ENCODE data around the gene RTCA.
"Not testable (repeated sequence)": the region's sequence is repeated elsewhere in the genome, so short reads cannot be mapped to it uniquely, and the experiment has no call there.

Gene RTCA

DNA sequence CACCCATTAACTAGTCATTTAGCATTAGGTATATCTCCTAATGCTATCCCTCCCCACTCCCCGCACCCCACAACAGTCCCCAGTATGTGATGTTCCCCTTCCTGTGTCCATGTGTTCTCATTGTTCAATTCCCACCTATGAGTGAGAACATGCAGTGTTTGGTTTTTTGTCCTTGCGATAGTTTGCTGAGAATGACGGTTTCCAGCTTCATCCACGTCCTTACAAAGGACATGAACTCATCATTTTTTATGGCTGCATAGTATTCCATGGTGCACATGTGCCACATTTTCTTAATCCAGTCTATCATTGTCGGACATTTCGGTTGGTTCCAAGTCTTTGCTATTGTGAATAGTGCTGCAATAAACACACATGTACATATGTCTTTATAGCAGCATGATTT is 7.6 kb upstream of the RTCA start:
- not testable (repeated sequence) for DNase-seq (ENCODE audit: low read depth in 2 of 3, low spot score in 1 of 3)

DNA sequence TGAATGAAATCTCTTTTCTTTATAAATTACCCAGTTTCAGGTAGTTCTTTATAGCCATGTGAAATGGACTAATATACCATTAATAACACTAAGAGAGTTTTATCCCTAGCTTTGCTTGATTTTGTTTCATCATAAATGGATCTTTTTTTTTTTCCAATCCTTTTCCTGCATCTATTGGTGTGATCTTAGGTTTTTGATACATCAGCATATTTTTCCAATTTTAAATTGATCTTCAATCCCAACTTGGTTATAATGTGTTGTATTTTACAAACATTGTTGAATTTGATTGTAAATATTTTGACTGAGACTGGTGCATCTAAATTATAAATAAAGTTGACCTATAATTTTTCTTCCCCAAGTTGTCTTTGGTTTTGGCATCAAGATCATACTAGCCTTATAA is 4.3 kb upstream of the RTCA start:
- no peak for DNase-seq (ENCODE audit: low read depth in 2 of 3, low spot score in 1 of 3)

DNA sequence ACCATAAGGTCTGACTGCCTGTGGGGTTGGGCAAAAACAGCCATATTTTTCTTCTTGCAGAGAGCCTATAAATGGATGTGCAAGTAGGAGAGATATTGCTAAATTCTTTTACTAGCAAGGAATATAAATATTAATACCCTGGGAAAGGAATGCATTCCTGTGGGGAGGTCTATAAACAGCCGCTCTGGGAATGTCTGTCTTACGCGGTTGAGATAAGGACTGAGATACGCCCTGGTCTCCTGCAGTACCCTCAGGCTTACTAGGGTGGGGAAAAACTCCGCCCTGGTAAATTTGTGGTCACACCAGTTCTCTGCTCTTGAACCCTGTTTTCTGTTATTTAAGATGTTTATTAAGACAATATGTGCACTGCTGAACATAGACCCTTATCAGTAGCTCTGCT is 1.9 kb upstream of the RTCA start:
- not testable (repeated sequence) for DNase-seq (ENCODE audit: low read depth in 2 of 3, low spot score in 1 of 3)

DNA sequence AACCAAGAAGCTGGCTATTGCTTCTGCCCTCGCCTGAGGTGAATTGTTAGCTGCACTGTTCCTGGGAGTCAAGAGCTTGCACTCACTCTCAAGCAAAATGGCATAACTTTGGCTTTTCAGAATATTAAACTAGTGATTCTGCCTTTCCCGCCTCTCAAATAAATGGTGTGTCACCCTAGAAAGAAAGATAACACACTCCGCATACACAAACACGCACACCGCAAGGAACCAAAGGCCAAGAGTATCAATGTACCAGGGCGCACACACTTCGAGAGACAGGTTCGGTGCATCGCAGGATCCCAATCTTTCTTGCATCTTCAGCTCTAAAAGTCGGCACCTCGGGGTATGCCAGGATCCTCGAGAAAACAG is 470 bp upstream of the RTCA start:
- no peak for DNase-seq (ENCODE audit: low read depth in 2 of 3, low spot score in 1 of 3)

DNA sequence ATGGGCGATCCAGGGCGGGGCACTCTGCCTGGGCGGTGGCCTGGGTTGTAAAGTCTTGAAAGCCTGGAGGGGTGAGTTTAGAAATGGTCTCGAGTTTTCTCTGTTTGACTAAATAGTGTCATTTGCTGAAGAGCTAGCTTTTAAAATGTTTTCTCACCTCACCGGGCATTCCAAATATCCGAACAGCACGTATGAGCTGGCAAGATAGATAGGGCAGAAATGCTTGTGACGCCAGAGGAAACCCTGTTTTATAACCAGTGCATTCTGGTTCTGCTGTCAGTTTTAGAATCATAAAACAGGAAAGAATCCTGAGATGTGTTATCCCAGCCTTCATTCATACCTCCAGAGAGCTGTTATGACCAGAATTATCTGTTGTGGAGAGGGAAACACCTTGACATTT is 725 bp downstream of the RTCA start:
- DNase-seq (ENCODE audit: low read depth in 2 of 3, low spot score in 1 of 3) = no peak

DNA sequence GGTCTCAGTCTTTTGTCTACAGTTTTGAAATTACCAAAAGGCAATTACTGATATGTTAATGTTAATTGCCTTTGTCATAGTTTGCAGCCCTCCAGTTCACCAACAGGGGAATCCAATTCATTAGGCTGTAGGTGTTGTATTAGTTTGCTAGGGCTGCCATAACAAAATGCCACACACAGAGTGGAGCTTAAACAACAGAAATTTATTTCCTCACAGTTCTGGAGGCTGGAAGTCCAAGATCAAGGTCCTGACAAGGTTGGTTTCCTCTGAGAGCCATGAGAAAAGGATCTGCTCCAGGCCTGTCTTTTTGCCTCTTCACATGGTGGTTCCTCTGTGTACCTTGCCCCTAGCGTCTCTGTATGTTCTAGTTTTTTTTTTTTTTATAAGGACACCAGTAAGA is 1.3 kb downstream of the RTCA start:
- DNase-seq (ENCODE audit: low read depth in 2 of 3, low spot score in 1 of 3) = no peak

DNA sequence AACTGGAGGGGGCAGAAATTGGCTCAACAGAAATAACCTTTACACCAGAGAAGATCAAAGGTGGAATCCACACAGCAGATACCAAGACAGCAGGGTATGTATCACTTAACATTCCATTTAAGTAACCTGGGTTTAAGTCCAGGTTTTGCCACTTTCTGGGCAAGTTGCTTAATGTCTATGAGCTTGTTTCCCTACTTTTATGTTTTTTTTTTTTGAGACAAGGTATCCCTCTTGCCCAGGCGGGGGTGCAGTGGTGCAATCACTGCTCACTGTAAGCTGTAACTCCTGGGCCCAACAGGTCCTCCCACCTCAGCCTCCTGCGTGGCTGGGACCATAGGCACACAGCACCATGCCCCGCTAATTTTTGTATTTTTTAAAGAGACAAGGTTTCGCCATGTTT is 2.2 kb downstream of the RTCA start:
- no peak for DNase-seq (ENCODE audit: low read depth in 2 of 3, low spot score in 1 of 3)

DNA sequence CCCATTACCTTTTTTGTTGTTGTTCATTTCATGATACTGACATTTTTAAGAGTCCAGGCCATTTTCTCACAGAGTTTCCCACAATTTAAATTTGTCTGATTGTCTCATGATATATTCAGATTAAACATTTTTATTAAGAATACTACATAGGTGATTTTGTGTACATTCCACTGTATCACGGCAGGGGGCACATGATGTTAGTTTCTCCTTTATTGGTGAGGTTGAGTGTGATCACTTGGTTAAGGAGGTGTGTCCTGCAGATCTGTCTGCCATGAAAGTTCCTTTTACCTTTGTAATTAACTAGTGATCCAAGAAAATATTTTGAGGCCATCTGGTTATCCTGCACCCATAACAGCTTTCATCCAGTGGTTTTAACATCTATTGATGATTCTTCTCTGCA is 11.8 kb downstream of the RTCA start:
- no peak for DNase-seq (ENCODE audit: low read depth in 2 of 3, low spot score in 1 of 3)

DNA sequence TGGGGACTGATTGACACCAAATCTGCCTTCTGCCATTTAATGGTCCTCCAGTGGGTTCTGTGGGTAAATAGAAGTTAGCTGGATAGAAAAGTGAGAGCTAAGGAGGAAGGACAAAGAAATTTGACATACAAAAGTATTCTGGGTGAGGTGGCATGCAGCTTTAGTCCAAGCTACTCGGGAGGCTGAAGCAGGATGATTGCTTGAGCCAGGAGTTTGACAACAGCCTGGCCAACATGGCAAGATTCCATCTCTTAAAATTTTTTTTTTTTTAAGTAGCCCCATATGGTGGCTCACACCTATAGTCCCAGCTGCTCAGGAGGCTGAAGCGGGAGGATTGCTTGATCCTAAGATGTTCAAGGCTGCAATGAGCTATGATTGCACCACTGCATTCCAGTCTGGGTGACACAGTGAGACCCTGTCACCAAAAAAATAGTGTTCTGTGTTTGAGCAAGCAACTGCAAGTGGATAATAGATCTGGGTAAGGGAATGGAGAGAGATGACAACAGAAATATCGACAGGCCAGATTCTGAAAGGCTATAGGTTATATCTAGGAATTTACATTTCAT is 13.4 kb downstream of the RTCA start:
- DNase-seq (ENCODE audit: low read depth in 2 of 3, low spot score in 1 of 3) = no peak

DNA sequence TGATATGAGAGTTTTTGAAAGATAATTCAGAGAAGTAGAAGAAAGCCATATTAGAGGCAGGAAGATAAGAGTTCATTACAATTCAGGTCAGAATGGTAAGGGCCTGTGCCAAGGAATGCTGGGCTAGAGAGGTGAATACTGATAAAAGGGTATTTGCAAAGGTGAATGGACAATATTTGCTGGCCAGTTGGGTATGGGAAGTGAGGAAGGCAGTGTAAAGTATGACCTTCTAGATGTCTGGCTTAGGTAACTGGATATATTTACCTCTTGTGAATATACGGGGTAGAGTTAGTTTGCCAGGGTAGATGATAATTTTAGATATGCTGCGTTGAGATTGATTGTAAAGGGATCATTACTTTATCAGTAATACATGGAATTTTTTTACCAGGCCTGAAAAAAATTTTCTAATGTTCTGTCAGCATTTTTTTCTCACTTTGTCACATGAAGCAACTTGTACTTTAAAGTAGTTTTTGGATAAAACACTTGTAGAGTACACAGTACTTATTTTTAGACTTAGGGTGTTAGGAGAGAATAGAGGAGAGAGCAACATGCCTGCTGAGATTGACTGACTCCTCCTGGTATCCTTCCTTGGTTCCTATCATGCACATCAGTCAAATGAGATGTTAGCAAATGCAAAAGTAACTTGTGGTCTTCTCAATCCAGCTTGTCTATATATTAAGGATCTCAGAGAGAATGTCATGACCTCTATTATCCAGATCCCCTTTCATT is 14.1 kb downstream of the RTCA start:
- DNase-seq (ENCODE audit: low read depth in 2 of 3, low spot score in 1 of 3) = no peak

DNA sequence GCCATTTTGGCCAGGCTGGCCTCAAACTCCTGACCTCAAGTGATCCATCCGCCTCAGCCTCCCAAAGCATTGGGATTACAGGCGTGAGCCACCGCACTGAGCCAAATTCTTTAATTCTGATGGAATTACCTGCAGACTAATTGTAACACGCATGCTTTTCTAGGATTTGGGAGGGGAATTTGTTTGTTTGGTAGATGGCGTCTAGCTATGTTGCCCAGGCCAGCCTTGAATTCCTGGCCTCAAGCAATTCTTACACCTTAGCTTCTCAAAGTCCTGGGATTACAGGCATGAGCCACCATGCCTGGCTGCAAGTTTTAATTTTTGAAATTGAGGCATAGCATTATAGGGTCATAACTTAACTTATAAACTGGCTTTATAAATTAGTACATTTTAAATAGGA is 18.6 kb downstream of the RTCA start:
- DNase-seq (ENCODE audit: low read depth in 2 of 3, low spot score in 1 of 3) = no peak

DNA sequence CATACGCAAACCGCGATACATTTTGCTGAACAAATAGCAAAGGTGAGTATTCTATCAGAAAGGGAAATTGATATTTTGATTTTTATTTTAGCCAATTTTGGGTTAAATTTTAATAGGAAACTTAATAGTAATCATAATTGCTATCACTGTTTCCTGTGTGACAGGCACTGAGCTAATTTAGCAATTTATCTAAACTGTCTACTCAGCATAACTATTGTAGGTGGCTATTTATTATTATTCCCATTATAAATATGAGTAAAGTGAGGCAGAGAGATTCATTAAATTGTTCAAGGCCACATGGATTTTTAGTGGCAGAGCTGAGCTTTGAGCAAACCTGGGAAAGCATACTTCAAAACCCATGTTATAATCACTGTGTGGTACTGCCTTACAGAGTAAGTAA is 21.1 kb downstream of the RTCA start:
- no peak for DNase-seq (ENCODE audit: low read depth in 2 of 3, low spot score in 1 of 3)

DNA sequence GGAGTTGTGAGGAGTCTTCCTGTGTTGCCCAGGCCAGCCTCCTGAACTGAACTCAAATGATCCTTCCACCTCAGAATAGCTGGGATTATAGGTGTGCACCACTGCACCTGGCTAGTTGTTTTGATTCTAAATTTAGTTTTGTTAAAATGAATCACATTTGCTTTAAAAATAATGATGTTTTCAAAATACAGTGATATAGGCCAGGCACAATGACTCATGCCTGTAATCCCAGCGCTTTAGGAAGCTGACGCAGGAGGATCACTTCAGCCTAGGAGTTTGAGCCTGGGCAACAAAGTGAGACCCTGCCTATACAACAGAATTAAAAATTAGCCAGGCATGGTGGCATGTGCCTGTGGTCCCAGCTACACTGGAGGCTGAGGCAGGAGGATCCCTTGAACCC is 24.3 kb downstream of the RTCA start:
- no peak for DNase-seq (ENCODE audit: low read depth in 2 of 3, low spot score in 1 of 3)

DNA sequence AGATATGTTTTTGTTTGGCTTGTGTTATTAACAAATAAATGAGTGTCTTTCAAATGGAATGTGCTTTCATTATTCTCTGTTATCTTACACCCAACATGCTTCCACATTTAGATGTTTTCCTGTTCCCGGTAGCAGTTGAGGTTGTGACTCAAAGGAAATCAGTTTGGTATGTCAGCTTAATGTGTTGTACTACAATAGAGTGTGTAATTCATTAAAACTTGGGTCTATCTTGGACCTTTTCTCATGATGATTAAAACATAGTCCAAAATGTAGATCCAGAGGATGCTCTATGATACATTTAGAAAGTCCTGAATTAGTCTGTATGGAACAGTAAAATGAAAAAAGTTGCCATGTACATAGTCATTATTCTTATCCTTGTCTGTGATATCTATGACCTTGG is 26.7 kb downstream of the RTCA start:
- DNase-seq (ENCODE audit: low read depth in 2 of 3, low spot score in 1 of 3) = no peak

DNA sequence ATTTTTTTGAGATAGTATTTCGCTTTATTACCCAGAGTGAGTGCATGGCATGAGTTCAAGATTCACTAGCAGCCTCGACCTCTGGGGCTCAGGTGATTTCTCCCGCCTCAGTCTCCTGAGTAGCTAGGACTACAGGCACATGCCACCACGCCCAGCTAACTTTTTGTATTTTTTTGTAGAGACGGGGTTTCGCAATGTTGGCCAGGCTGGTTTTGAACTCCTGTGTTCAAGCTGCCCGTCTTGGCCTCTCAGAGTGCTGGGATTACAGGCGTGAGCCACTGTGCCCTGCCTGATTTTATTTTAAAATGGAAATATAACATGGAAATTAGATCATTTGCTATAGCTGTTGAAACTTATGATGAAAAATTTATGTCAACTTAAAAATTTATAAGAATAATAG is 30.1 kb downstream of the RTCA start:
- DNase-seq (ENCODE audit: low read depth in 2 of 3, low spot score in 1 of 3) = no peak

DNA sequence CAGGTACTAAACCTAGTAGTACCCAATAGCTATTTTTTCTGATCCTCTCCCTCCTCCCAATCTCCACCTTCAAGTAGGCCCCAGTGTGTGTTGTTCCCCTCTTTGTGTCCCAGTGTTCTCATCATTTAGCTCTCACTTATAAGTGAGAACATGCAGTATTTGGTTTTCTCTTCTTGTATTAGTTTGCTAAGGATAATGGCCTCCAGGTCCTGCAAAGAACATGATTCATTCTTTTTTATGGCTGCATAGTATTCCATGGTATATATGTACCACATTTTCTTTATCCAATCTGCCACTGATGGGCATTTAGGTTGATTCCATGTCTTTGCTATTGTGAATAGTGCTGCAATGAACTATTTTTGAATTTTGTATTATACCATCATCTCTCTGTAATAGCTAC is 31.0 kb downstream of the RTCA start:
- DNase-seq (ENCODE audit: low read depth in 2 of 3, low spot score in 1 of 3) = not testable (repeated sequence)

DNA sequence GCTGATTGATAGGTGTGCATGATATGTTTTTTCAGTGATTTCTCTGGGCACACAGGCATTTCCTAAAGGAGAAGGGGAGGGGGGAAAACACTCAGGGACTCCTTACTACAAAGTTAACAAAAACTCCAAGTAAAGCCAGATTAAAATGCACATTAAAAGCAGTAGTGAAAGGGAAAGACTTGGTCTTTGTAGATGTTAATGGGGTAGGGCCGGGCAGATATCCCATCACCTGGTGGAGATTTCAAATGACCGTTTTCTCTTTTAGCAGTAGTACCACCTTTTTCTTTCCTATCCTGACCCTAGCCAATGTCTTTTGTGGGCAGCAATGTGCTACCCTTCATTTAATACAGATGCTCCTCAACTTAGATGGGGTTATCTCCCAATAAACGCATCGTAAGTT is 32.5 kb downstream of the RTCA start:
- DNase-seq (ENCODE audit: low read depth in 2 of 3, low spot score in 1 of 3) = no peak

DNA sequence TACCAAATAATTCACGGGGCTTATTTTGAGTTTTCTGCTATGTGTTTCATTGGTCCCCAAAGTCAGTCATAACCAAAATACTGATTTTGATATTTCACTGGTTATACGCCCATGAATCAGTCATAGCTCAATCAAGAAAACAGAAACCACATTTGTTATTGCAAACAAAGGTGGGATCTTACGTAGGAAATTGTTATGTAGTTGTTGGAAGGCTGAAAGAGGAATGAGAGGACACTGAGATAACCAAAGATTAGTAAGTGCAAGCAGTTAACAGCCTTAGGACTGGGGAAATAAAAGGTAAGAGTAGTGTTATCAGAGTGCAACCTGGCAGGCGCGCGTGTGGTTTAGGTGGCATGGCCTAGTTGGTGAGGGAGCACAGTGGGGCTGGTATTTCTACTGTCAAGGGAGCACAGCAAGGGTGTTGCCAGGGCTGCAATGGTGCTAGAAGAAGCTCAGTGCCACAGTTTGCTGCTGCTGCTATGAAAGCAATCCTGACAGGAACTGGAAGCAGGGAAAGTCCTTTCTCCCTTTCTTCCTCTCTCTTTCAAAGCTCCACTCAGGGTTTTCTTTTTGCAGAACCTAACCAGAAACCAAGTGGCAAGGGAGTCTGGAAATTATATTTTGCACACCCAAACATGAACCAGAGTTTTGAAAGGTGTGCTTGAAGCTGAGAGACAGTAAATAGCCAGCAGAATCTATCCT is 33.7 kb downstream of the RTCA start:
- no peak for DNase-seq (ENCODE audit: low read depth in 2 of 3, low spot score in 1 of 3)

DNA sequence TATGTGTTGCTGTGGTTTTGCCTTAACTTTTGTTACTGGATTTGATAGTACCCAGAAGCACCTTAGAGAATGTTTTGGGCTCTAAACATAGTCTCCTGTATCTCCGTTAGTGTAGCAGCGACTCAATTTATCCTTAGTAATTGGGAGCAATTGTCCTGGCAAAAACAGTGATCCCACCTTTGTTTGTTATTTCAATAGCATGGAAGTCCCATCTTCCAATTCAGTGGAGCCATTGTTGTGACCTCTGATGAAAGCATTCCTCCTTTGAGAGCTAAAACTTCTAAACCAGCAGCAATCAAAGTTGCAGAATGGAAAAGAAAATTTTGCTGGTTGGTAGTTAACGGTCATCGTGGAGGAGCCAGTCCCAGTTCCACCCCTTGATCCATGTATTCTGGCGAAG is 34.7 kb downstream of the RTCA start:
- no peak for DNase-seq (ENCODE audit: low read depth in 2 of 3, low spot score in 1 of 3)

DNA sequence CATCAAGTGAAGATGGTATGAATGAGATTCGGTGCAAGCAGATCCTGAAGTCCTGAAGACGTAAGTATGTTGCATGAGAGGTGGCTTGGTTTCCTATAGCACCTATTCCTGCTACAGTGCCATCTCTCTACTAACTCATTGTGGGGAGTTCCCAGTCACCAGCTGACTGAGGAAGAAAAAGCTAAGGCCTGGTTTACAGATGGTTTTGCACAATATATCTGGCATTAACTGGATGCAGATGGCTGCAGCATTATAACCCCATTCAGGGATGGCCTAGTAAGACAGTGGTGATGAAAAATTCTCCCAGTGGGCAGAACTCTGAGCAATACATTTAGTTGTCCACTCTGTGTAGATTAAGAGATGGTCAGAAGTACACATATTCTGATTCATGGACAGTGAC is 36.7 kb downstream of the RTCA start:
- DNase-seq (ENCODE audit: low read depth in 2 of 3, low spot score in 1 of 3) = no peak

DNA sequence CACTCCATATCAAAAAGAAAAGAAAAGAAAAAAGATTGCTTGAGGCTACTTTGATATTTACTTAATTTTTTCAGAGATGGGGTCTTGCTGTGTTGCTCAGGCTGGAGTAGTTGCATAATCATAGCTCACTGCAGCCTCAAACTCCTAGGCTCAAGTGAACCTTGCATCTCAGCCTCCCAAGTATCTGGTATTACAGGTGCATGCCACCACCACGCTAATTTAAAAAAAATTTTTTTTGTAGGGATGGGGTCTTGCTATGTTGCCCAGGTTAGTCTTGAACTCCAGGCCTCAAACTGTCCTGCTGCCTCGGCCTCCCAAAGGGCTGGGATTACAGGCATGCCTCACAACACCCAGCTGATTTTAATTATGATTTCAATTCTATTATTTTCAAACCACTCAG is 38.2 kb downstream of the RTCA start:
- DNase-seq (ENCODE audit: low read depth in 2 of 3, low spot score in 1 of 3) = no peak

DNA sequence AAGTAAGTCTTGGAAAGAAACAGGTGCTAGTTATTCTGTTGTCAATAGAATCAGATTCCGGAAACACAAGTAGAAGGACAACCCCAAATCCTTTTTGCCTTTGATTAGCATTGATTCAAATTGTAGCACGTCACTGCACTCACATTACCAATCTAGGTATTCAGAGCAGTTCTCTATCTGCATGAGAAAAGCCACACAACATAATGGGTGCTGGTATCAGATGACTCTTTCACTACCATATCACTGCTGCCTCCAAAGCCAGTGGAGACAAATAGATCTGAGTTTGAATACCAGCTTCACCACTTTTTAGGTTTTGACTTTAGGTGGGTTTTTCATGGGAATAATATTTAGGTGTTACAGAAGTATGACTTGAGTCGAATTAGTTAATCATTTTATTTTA is 38.9 kb downstream of the RTCA start:
- DNase-seq (ENCODE audit: low read depth in 2 of 3, low spot score in 1 of 3) = no peak

DNA sequence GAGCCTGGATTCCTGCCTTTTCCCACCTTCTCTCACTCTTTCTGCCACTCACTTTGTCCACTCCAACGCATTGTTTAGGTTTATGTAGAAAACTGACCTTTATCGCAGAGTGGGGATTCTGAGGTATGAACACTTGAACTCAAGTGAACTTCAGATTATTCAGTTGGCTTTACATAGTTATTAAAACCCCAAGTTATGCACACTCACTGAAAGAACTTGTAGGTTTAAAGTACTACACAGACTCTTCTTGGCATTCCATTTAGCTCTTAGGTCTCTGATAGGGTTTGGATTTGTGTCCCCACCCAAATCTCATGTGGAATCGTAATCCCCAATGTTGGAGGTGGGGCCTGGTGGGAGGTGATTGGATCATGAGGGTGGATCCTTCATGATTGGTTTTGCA is 39.9 kb downstream of the RTCA start:
- DNase-seq (ENCODE audit: low read depth in 2 of 3, low spot score in 1 of 3) = no peak
